Measurements from ENCODE around the gene RNF146. TPM values are rescaled to one million over a fixed set of nuclear protein-coding genes. Genes with fewer than 3 reads are reported as not detected.

Gene RNF146
- total RNA-seq, 1 donor from 2014 or later = 21.0 TPM

GRCh38 chr6:127243501-127243900, 23.2 kb upstream of the RNF146 start:
- intact Hi-C loops (cut with DNase I) = no loop called here
- Histone ChIP-seq H3K9me3 (no peaks in the 10 kb centered on the region), H3K27me3 (no peaks in the 10 kb centered on the region), H3K4me3 (no peak overlapping the region), H3K27ac (no peak overlapping the region), H3K4me1 (no peaks in the 10 kb centered on the region), H3K36me3 (no peaks in the 10 kb centered on the region)
- DNase-seq (ENCODE audit: low spot score in 2 of 2) = no peak
- TF ChIP-seq CTCF (IDR thresholded peaks at IDR 0.05) = no peak

GRCh38 chr6:127247114-127248096, 19.3 kb upstream of the RNF146 start:
- Histone ChIP-seq H3K27me3 (no peaks in the 10 kb centered on the region), H3K4me1 (no peaks in the 10 kb centered on the region), H3K4me3 (no peak overlapping the region), H3K9me3 (no peaks in the 10 kb centered on the region), H3K27ac (no peak overlapping the region), H3K36me3 (no peaks in the 10 kb centered on the region)
- intact Hi-C loops (cut with DNase I) = no loop called here
- DNase-seq (ENCODE audit: low spot score in 2 of 2) = no peak
- no peak for TF ChIP-seq CTCF (IDR thresholded peaks at IDR 0.05)

- Histone ChIP-seq H3K27ac (no peak overlapping the region), H3K4me1 (no peaks in the 10 kb centered on the region), H3K9me3 (no peaks in the 10 kb centered on the region), H3K4me3 (no peak overlapping the region), H3K36me3 (no peaks in the 10 kb centered on the region), H3K27me3 (no peaks in the 10 kb centered on the region)
- intact Hi-C loops (cut with DNase I) = no loop called here
- TF ChIP-seq CTCF (IDR thresholded peaks at IDR 0.05) = no peak
- DNase-seq (ENCODE audit: low spot score in 2 of 2) = no peak
Observed at GRCh38 chr6:127249621-127250020, 17.0 kb upstream of the RNF146 start.

- no peak overlapping the region for H3K4me3 ChIP-seq
- no peaks in the 10 kb centered on the region for H3K4me1 ChIP-seq
- H3K36me3 ChIP-seq = no peaks in the 10 kb centered on the region
- no peak overlapping the region for H3K27ac ChIP-seq
- no peaks in the 10 kb centered on the region for H3K27me3 ChIP-seq
- no peak for TF ChIP-seq CTCF (IDR thresholded peaks at IDR 0.05)
- intact Hi-C loops (cut with DNase I) = no loop called here
- DNase-seq (ENCODE audit: low spot score in 2 of 2) = no peak
- no peaks in the 10 kb centered on the region for H3K9me3 ChIP-seq
Observed at GRCh38 chr6:127255286-127255685, 11.4 kb upstream of the RNF146 start.

- intact Hi-C loops (cut with DNase I) = loop anchor here (10.0 kb wide), 1 partner anchor 1478 kb away; no protein-coding TSS in a partner anchor
- Histone ChIP-seq H3K4me1 (no peaks in the 10 kb centered on the region), H3K27ac (no peak overlapping the region), H3K27me3 (no peaks in the 10 kb centered on the region), H3K4me3 (no peak overlapping the region), H3K9me3 (no peaks in the 10 kb centered on the region), H3K36me3 (no peaks in the 10 kb centered on the region)
- no peak for TF ChIP-seq CTCF (IDR thresholded peaks at IDR 0.05)
- DNase-seq (ENCODE audit: low spot score in 2 of 2) = no peak
Observed at GRCh38 chr6:127262896-127263295, 3.8 kb upstream of the RNF146 start.

All from ascending aorta (tissue), 2 donors.